Tibial artery (tissue), 4 donors: ENCODE measurements around the gene SLC66A2.

Experiments used
- DNase-seq, 2 donors: peaks; one replicate each; pipeline ENCODE4 v3.0.0-alpha.2; 2019
- H3K27ac ChIP-seq, 2 donors: fragments of 200-600 bp; sonication (generic) in 1 of 2; 1 replicate in 1 of 2; 2 replicates in 1 of 2; pipeline ENCODE4 v1.5.1; 2018 to 2019; ENCODE audit warnings: mild to moderate bottlenecking in 1 of 2
- H3K27me3 ChIP-seq, 2 donors: fragments of 200-600 bp; sonication (generic) in 1 of 2; one replicate each; pipeline versions ENCODE4 v1.5.1 to v1.6.0; 2016 to 2019
- H3K36me3 ChIP-seq, 3 donors: fragments of 200-600 bp; sonication (generic) in 2 of 3; one replicate each; pipeline ENCODE4 v1.5.1; 2016 to 2019; ENCODE audit warnings: mild to moderate bottlenecking in 2 of 3
- H3K4me1 ChIP-seq, 4 donors: fragments of 200-600 bp; sonication (generic) in 2 of 4; 1 replicate in 3 of 4; 2 replicates in 1 of 4; pipeline ENCODE4 v1.5.1; 2016 to 2019
- H3K4me3 ChIP-seq, 2 donors: fragments of 200-600 bp; sonication (generic) in 1 of 2; 1 replicate in 1 of 2; 2 replicates in 1 of 2; pipeline ENCODE4 v1.5.1; 2018 to 2019; ENCODE audit warnings: mild to moderate bottlenecking in 2 of 2
- H3K9me3 ChIP-seq, 3 donors: fragments of 200-600 bp; sonication (generic) in 1 of 3; one replicate each; pipeline ENCODE4 v1.5.1; 2016 to 2019
- CTCF ChIP-seq, 2 experiments: fragments of 200-600 bp in 1 of 2; fragments of 450-650 bp in 1 of 2; IDR thresholded peaks; one replicate each; pipeline ENCODE4 v1.5.1; 2017 to 2019; ENCODE audit warnings: antibody characterized with exemption in 2 of 2, mild to moderate bottlenecking in 1 of 2, moderate library complexity in 1 of 2
- intact Hi-C: fragments of 100-400 bp; cut with DNase I; formaldehyde crosslinking; loops from one replicate; pipeline ENCODE4 v1.15.0; 2023; ENCODE audit warnings: low total_unique reads

The SLC66A2 gene

GRCh38 chr18:79952996-79953559, 1.6 kb upstream of the SLC66A2 start:
- H3K4me1 ChIP-seq: peaks cover 7 to 31% (median 25%) of the 10 kb centered on the region in 4 donors
- H3K27me3 ChIP-seq: no peaks in the 10 kb centered on the region
- no peak for TF ChIP-seq CTCF (IDR thresholded peaks at IDR 0.05)
- DNase-seq: peak in 1 of 2 donors; percentile 64
- no peak overlapping the region for H3K27ac ChIP-seq
- intact Hi-C loops: loop anchor here (5.0 to 10.0 kb wide), 3 partner anchors 34 to 152 kb away; partner anchors contain the start of genes ADNP2, RBFA and TXNL4A
- H3K4me3 ChIP-seq: no peak overlapping the region
- no peaks in the 10 kb centered on the region for H3K9me3 ChIP-seq
- H3K36me3 ChIP-seq: no peaks in the 10 kb centered on the region

GRCh38 chr18:79952456-79952995, 1.1 kb upstream of the SLC66A2 start:
- intact Hi-C loops: loop anchor here (5.0 to 10.0 kb wide), 3 partner anchors 35 to 152 kb away; partner anchors contain the start of genes ADNP2, RBFA and TXNL4A
- peak overlapping the region; percentile 58 to 78 for H3K27ac ChIP-seq
- peaks cover 7 to 37% (median 28%) of the 10 kb centered on the region in 4 donors for H3K4me1 ChIP-seq
- H3K27me3 ChIP-seq: no peaks in the 10 kb centered on the region
- H3K9me3 ChIP-seq: no peaks in the 10 kb centered on the region
- H3K36me3 ChIP-seq: no peaks in the 10 kb centered on the region
- peak overlapping the region; percentile 83 to 95 for H3K4me3 ChIP-seq
- DNase-seq: peak in 1 of 2 donors; percentile 58
- no peak for TF ChIP-seq CTCF (IDR thresholded peaks at IDR 0.05)

DNA sequence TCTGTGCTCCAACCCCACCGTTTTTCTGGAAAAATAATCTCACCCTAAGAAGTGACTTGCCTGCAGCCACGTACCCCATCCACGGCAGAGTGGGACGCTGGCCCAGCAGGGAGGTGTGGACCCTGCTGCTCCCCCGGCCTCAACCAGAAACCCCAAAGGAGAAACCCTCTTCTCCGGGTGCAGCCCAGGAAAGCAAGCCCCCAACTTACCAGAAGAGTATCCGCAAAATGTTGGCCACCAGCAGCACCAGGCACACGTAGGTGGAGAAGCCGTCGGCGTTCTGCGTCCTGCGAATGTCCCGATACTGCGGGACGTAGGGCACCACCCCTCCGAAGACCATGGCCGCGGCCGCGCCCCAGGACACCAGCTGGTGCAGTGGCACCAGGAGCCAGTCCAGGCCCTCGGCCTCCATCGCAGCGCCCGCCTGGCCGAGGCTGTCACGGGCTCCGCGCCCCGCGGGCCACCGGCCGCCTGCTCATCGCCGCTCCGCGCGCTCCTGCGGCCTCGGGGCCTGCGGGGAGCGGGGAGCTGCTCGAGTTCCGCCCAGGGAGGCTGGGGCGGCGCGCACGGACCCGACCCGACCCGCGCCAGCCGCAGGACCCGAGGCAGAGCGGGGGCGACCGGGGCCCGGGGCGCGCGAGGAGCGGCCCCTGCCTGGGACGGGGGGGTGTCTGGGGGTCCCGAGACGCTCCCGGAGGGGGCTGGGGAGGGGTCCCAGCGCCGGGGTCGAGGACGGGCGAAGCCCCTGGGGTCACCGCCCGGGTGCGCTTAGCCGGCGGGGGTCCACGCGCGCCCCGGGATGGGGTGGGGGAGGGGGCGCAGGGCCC, 725 bp downstream of the SLC66A2 start:
- H3K4me1 ChIP-seq: peaks cover 7 to 53% (median 33%) of the 10 kb centered on the region in 4 donors
- intact Hi-C loops: loop anchor here (5.0 to 10.0 kb wide), 3 partner anchors 37 to 154 kb away; partner anchors contain the start of genes ADNP2, RBFA and TXNL4A

GRCh38 chr18:79949697-79950487, 1.6 kb downstream of the SLC66A2 start:
- intact Hi-C loops: loop anchor here (5.0 to 10.0 kb wide), 3 partner anchors 37 to 155 kb away; partner anchors contain the start of genes ADNP2, RBFA and TXNL4A
- peak overlapping the region; percentile 83 to 95 for H3K4me3 ChIP-seq
- DNase-seq: peak; percentile 55 to 61
- H3K27me3 ChIP-seq: no peaks in the 10 kb centered on the region
- H3K36me3 ChIP-seq: peaks cover 0 to 4% (median 0%) of the 10 kb centered on the region in 3 donors
- no peaks in the 10 kb centered on the region for H3K9me3 ChIP-seq
- H3K4me1 ChIP-seq: peaks cover 7 to 62% (median 41%) of the 10 kb centered on the region in 4 donors
- no peak for TF ChIP-seq CTCF (IDR thresholded peaks at IDR 0.05)
- peak overlapping the region; percentile 31 to 78 for H3K27ac ChIP-seq

More for the DNA sequence above, 725 bp downstream of the SLC66A2 start:
- H3K27me3 ChIP-seq: no peaks in the 10 kb centered on the region
- TF ChIP-seq CTCF (IDR thresholded peaks at IDR 0.05): no peak
- H3K9me3 ChIP-seq: no peaks in the 10 kb centered on the region
- H3K36me3 ChIP-seq: peaks cover 0 to 4% (median 0%) of the 10 kb centered on the region in 3 donors
- DNase-seq: peak in 1 of 2 donors; percentile 67
- peak overlapping the region; percentile 72 to 78 for H3K27ac ChIP-seq
- peak overlapping the region; percentile 83 to 95 for H3K4me3 ChIP-seq
